ENCODE results near the gene IZUMO4.

DNA sequence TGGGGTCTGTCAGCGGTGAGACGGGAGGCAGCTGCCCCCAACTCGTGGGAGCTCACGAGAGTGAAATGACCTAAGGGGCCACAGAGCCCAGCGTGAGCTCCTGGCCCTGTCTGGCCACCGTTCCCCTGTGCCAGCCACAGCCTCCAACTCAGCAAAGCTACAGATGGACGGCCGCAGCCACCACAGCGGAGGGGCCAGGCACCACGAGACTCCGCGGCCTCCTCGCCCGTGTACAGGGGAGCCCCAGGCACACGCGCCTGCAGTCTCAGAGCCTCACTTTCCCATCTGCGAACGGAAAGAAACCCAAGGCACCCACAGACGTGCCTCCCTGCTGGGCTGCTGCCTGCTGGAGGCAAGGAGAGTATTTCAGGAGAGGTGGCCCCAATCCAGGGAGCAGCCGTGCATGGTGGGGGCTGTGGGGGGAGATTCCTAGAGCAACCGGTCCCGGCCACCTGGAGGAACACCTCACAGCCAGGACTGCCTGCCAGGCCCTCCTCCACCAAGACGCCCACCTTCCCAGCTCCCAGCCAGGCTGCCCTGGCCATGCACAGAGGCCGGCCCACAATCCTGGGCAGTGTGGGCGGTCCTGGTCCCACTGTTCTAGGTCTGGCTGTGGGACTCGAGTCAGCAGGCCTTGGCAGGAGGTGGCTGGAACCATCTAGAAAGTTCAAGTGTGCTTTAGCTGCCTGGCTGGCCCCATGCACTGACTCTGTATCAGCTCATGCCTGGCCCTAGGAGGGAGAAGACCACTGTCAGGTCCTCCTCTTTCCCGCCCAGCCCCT, 47.6 kb upstream of the IZUMO4 start:
- TF ChIP-seq CTCF (IDR thresholded peaks at IDR 0.05; ENCODE audit: poor library complexity) = no peak
- TF ChIP-seq EZH2phosphoT487 (IDR thresholded peaks at IDR 0.05; ENCODE audit: low read depth, severe bottlenecking, unreplicated experiment) = no peak
